K562 (cell line): ENCODE results near the gene MED16. TPM values are rescaled to one million over a fixed set of nuclear protein-coding genes. Genes with fewer than 3 reads are reported as not detected.

Experiments used
- ATAC-seq: fragments of 200-7000 bp; cut with Tn5 transposase; 3 replicates; pipeline ENCODE4 v1.9.1; 2020; ENCODE audit warnings: moderate library complexity
- BruUV-seq: library from RNA; stranded (reverse); fragments of 400-500 nt; replicated peaks from 2 replicates; lab custom pipeline; 2021; lab: Mats Ljungman, UMichigan
- CTCF ChIA-PET: fragments of 300-600 bp; formaldehyde crosslinking; extraction: SDS; loops from one replicate; lab custom pipeline; 2021; ENCODE audit warnings: low intra/inter-chr PET ratio; lab: Yijun Ruan, JAX
- POLR2A ChIA-PET: fragments of 300-600, 350-650 bp; sonication (Branson Sonifier 250); formaldehyde crosslinking; extraction: SDS; loops from one replicate; lab custom pipeline; 2021; ENCODE audit warnings: antibody characterized with exemption, inconsistent platforms; lab: Yijun Ruan, JAX
- DNase-seq, 4 experiments: peaks; one replicate each; pipeline versions ENCODE4 v3.0.0 to v3.0.0-alpha.2; 2011 to 2018; ENCODE audit warnings: low spot score in 3 of 4, mixed read lengths in 3 of 4; ENCODE audit errors: extremely low read depth in 1 of 4
- FAIRE-seq: peaks from 2 replicates; lab custom pipeline; 2011; peaks lifted over from hg19 to GRCh38; lab: Jason Lieb, UNC
- H2AFZ ChIP-seq: 2 replicates; pipeline ENCODE4 v1.6.0; 2011; ENCODE audit warnings: low read depth, low read length, control low read depth, inconsistent platforms
- H3K27ac ChIP-seq: fragments of 200-600 bp; 3 replicates; pipeline ENCODE4 v1.8.0; 2011; ENCODE audit warnings: low read depth, mild to moderate bottlenecking, control low read depth, inconsistent platforms, low read length, moderate library complexity, mixed read lengths; ENCODE audit errors: extremely low read depth
- H3K27me3 ChIP-seq, 2 experiments: fragments of 300-600 bp in 1 of 2; 2 replicates in 1 of 2; 3 replicates in 1 of 2; pipeline versions ENCODE4 v1.6.0 to v1.8.0; 2011; ENCODE audit warnings: inconsistent platforms in 2 of 2, low read length in 2 of 2, mild to moderate bottlenecking in 1 of 2, mixed read lengths in 1 of 2, moderate library complexity in 1 of 2; ENCODE audit not compliant: control insufficient read depth in 2 of 2, insufficient read depth in 2 of 2
- H3K36me3 ChIP-seq: fragments of 300-600 bp; 3 replicates; pipeline ENCODE4 v1.8.0; 2011; ENCODE audit warnings: mild to moderate bottlenecking, low read length, inconsistent platforms; ENCODE audit not compliant: control insufficient read depth, insufficient read depth
- H3K4me1 ChIP-seq, 2 experiments: fragments of 200-600 bp in 1 of 2; replicated peaks in 1 of 2; 2 replicates in 1 of 2; 3 replicates in 1 of 2; pipeline versions ENCODE4 v1.5.1 to v1.8.0; 2011; ENCODE audit warnings: inconsistent platforms in 2 of 2, low read length in 2 of 2, mild to moderate bottlenecking in 1 of 2, mixed read lengths in 1 of 2, moderate library complexity in 1 of 2; ENCODE audit not compliant: control insufficient read depth in 2 of 2, insufficient read depth in 2 of 2
- H3K4me2 ChIP-seq: 2 replicates; pipeline ENCODE4 v1.6.1; 2011; ENCODE audit warnings: low read length, control low read depth, inconsistent platforms, mixed read lengths; ENCODE audit not compliant: insufficient read depth
- H3K4me3 ChIP-seq: fragments of 200-600 bp; sonication (generic), shearing (Covaris generic); 2 replicates; pipeline ENCODE4 v1.5.1; 2016; ENCODE audit warnings: control low read depth, inconsistent platforms
- H3K79me2 ChIP-seq: fragments of 200-600 bp; 3 replicates; pipeline ENCODE4 v1.8.0; 2011; ENCODE audit warnings: low read length, inconsistent platforms; ENCODE audit not compliant: control insufficient read depth, insufficient read depth
- H3K9ac ChIP-seq, 2 experiments: 2 replicates each; pipeline versions ENCODE4 v1.6.0 to v1.6.1; 2011; ENCODE audit warnings: low read depth in 2 of 2, low read length in 2 of 2, control low read depth in 1 of 2, inconsistent platforms in 1 of 2, mild to moderate bottlenecking in 1 of 2, mixed read lengths in 1 of 2; ENCODE audit not compliant: insufficient read depth in 1 of 2
- H3K9me1 ChIP-seq: one replicate; pipeline ENCODE4 v1.6.0; 2011; ENCODE audit warnings: inconsistent platforms, mild to moderate bottlenecking, low read length, moderate library complexity; ENCODE audit not compliant: control insufficient read depth, insufficient read depth
- H3K9me3 ChIP-seq: replicated peaks from 2 replicates; pipeline ENCODE4 v1.5.1; 2011; ENCODE audit warnings: low read depth, low read length, inconsistent platforms; ENCODE audit not compliant: control insufficient read depth, insufficient read depth
- H4K20me1 ChIP-seq: replicated peaks from 2 replicates; pipeline ENCODE4 v1.6.1; 2011; ENCODE audit warnings: low read length, inconsistent platforms, mixed read lengths; ENCODE audit not compliant: control insufficient read depth, insufficient read depth
- ARID3B ChIP-seq: fragments of 250-450 bp; sonication (Bioruptor Pico); IDR thresholded peaks from 2 replicates; pipeline ENCODE4 v1.4.0; 2020; ENCODE audit warnings: borderline replicate concordance
- C11orf30 ChIP-seq: fragments of 450-650 bp; IDR thresholded peaks from 2 replicates; pipeline ENCODE4 v1.6.1; 2016; ENCODE audit warnings: low read depth, mild to moderate bottlenecking
- CREB5 ChIP-seq: fragments of 250-450 bp; sonication (Bioruptor Pico); IDR thresholded peaks from 2 replicates; pipeline ENCODE4 v1.5.0; 2020; ENCODE audit warnings: mild to moderate bottlenecking
- ELF1 ChIP-seq: fragments of 200-800 bp; sonication (Bioruptor generic); IDR thresholded peaks from 2 replicates; pipeline ENCODE4 v1.6.1; 2016; ENCODE audit warnings: missing genetic modification characterization, missing compliant biosample characterization
- ELF2 ChIP-seq: fragments of 250-450 bp; sonication (Bioruptor Pico); IDR thresholded peaks from 2 replicates; pipeline ENCODE4 v1.5.0; 2021; ENCODE audit warnings: mild to moderate bottlenecking
- PHB2 ChIP-seq: fragments of 450-650 bp; IDR thresholded peaks from 2 replicates; pipeline ENCODE4 v1.6.1; 2017; ENCODE audit warnings: low read depth
- REST ChIP-seq, 2 experiments: fragments of 450-650 bp; formaldehyde crosslinking in 1 of 2; IDR thresholded peaks; 2 replicates each; pipeline versions ENCODE4 v1.4.0 to v1.6.1; 2014 to 2020; ENCODE audit warnings: mild to moderate bottlenecking in 2 of 2, borderline replicate concordance in 1 of 2, low read depth in 1 of 2
- TAF1 ChIP-seq: IDR thresholded peaks from 2 replicates; pipeline ENCODE4 v1.6.1; 2011; ENCODE audit warnings: mild to moderate bottlenecking, low read length, moderate library complexity; ENCODE audit not compliant: insufficient read depth, control insufficient read depth, severe bottlenecking; ENCODE audit errors: extremely low read depth
- ZBTB12 ChIP-seq: fragments of 250-450 bp; sonication (Bioruptor Pico); IDR thresholded peaks from 2 replicates; pipeline ENCODE4 v1.4.0; 2020
- ZNF586 ChIP-seq: fragments of 450-650 bp; formaldehyde crosslinking; conservative IDR thresholded peaks from 2 replicates; pipeline ENCODE4 v1.4.0; 2020; ENCODE audit warnings: mild to moderate bottlenecking, moderate library complexity
- WGBS: fragments of 100-300 bp; shearing (Covaris generic); methylation state at CpG from one replicate; pipeline ENCODE4 v1.1.6; 2016; ENCODE audit warnings: low coverage, mixed read lengths; ENCODE audit not compliant: insufficient coverage; ENCODE audit errors: missing lambda C conversion rate; 5-methylcytosine and 5-hydroxymethylcytosine counted together
- in situ Hi-C: fragments of 300-500 bp; cut with MboI; formaldehyde crosslinking; loops from 4 replicates; pipeline ENCODE4 v1.15.0; 2018; ENCODE audit warnings: inconsistent platforms, mixed read lengths
- intact Hi-C: fragments of 100-400 bp; cut with micrococcal nuclease; formaldehyde crosslinking; loops from 2 replicates; pipeline ENCODE4 v1.14.2; 2022
- polyA plus RNA-seq, 8 experiments: library from polyadenylated mRNA; depleted of rRNA in 4 of 8; stranded (reverse) in 5 of 8; unstranded in 3 of 8; fragments of >200 nt; fragmentation: Nextera tagmentation in 2 of 8; fragmentation: Illumina TruSeq in 1 of 8; extraction: Ambion mirVana in 2 of 8; extraction: Trizol in 1 of 8; gene quantifications; 2 replicates each; pipeline versions ENCODE4 v1.2.1 to v1.2.3, GENCODE V29; 2011 to 2014; ENCODE audit warnings: inconsistent platforms in 1 of 8, missing spikeins in 1 of 8
- total RNA-seq, 7 experiments: library from RNA; depleted of rRNA in 6 of 7; stranded (reverse); fragments of >200 nt in 6 of 7; fragmentation: Illumina TruSeq in 2 of 7; extraction: Trizol in 2 of 7; gene quantifications; 2 replicates each; pipeline versions ENCODE4 v1.2.1 to v1.2.3, GENCODE V29; 2011 to 2021; ENCODE audit warnings: low replicate concordance in 1 of 7

Gene MED16
- total and polyA plus RNA-seq, 9 of the 15 experiments (the other 6 are each of a cell fraction or from before 2014, with no cell fraction given): 0.89 to 59.9 (median 8.6) TPM

- CTCF ChIA-PET: no interaction called here
- WGBS: 55% methylated on average over 6 of the region's 6 CpGs
- intact Hi-C loops: no loop called here
- TF ChIP-seq CREB5 (CRISPR knock-in tag) (no peak), ELF1 (tag) (no peak), C11orf30 (no peak), REST (IDR thresholded peaks at IDR 0.05; ENCODE audit: borderline replicate concordance) (no peak), REST (CRISPR knock-in tag; IDR thresholded peaks at IDR 0.05; ENCODE audit: low read depth) (no peak), TAF1 (no peak), ZNF586 (CRISPR knock-in tag) (no peak), ELF2 (CRISPR knock-in tag) (no peak), ARID3B (CRISPR knock-in tag) (no peak), PHB2 (no peak), ZBTB12 (CRISPR knock-in tag) (no peak)
These were observed 38.4 kb downstream of the MED16 start for GRCh38 chr19:854549-854948.

More at GRCh38 chr19:854549-854948, 38.4 kb downstream of the MED16 start:
- no TSS peak for BruUV-seq
- H3K79me2 ChIP-seq: no peaks in the 10 kb centered on the region
- H3K4me3 ChIP-seq: no peak overlapping the region
- in situ Hi-C loops: no loop called here
- FAIRE-seq (no peak), ATAC-seq (no peak), DNase-seq (no peak)
- no peaks in the 10 kb centered on the region for H3K36me3 ChIP-seq
- no peaks in the 10 kb centered on the region for H3K9me3 ChIP-seq
- no peak overlapping the region for H3K4me2 ChIP-seq
- H3K9me1 ChIP-seq: no peaks in the 10 kb centered on the region
- POLR2A ChIA-PET: interaction anchor here (0.6 to 0.7 kb wide), 2 partner anchors 14 to 302 kb away, joined by 3 read pairs; partner anchors contain the start of gene PRTN3
- H4K20me1 ChIP-seq: no peaks in the 10 kb centered on the region
- H3K27ac ChIP-seq: no peak overlapping the region
- H3K27me3 ChIP-seq: no peaks in the 10 kb centered on the region
- H2AFZ ChIP-seq: no peak overlapping the region
- H3K9ac ChIP-seq: no peak overlapping the region
- peaks cover 14 to 51% of the 10 kb centered on the region in 2 experiments; a peak in 4 of 5 replicates for H3K4me1 ChIP-seq
